HEK293T (cell line): Measurements from ENCODE around the gene TPH1.

ENCODE experiments used
- CTCF ChIA-PET: fragments of 350-600 bp; formaldehyde crosslinking; extraction: SDS; loops from one replicate; lab custom pipeline; 2021; ENCODE audit warnings: antibody characterized with exemption, inconsistent platforms; lab: Yijun Ruan, JAX
- POLR2A ChIA-PET: fragments of 350-600 bp; formaldehyde crosslinking; extraction: SDS; loops from one replicate; lab custom pipeline; 2020; ENCODE audit warnings: antibody characterized with exemption, inconsistent platforms; lab: Yijun Ruan, JAX
- DNase-seq: peaks from one replicate; pipeline ENCODE4 v3.0.0; 2012; ENCODE audit warnings: mixed read lengths; ENCODE audit errors: extremely low spot score
- ARNT ChIP-seq: fragments of 450-650 bp; IDR thresholded peaks from 2 replicates; pipeline ENCODE4 v1.6.1; 2017; ENCODE audit warnings: mild to moderate bottlenecking
- BHLHE40 ChIP-seq: fragments of 450-650 bp; IDR thresholded peaks from 2 replicates; pipeline ENCODE4 v1.6.1; 2016; ENCODE audit warnings: mild to moderate bottlenecking, moderate library complexity, borderline replicate concordance
- CTBP1 ChIP-seq: fragments of 450-650 bp; IDR thresholded peaks from 2 replicates; pipeline ENCODE4 v1.6.1; 2016; ENCODE audit warnings: borderline replicate concordance
- ELF4 ChIP-seq: fragments of 450-650 bp; IDR thresholded peaks from 2 replicates; pipeline ENCODE4 v1.6.1; 2017; ENCODE audit warnings: antibody characterized with exemption
- FOXA1 ChIP-seq: fragments of 450-650 bp; IDR thresholded peaks from 2 replicates; pipeline ENCODE4 v1.6.1; 2016; ENCODE audit warnings: mild to moderate bottlenecking
- FOXK2 ChIP-seq: fragments of 450-650 bp; IDR thresholded peaks from 2 replicates; pipeline ENCODE4 v1.6.1; 2016; ENCODE audit warnings: mild to moderate bottlenecking
- FOXM1 ChIP-seq: fragments of 450-650 bp; IDR thresholded peaks from 2 replicates; pipeline ENCODE4 v1.6.1; 2017; ENCODE audit warnings: mild to moderate bottlenecking, borderline replicate concordance
- HDGF ChIP-seq: fragments of 450-650 bp; IDR thresholded peaks from 2 replicates; pipeline ENCODE4 v1.6.1; 2017; ENCODE audit warnings: antibody characterized with exemption, borderline replicate concordance
- L3MBTL2 ChIP-seq: fragments of 450-650 bp; conservative IDR thresholded peaks from 2 replicates; pipeline ENCODE4 v1.6.1; 2016; ENCODE audit warnings: mild to moderate bottlenecking
- LEF1 ChIP-seq: fragments of 450-650 bp; IDR thresholded peaks from 2 replicates; pipeline ENCODE4 v1.6.1; 2017; ENCODE audit warnings: mild to moderate bottlenecking, borderline replicate concordance
- NFRKB ChIP-seq: fragments of 450-650 bp; IDR thresholded peaks from 2 replicates; pipeline ENCODE4 v1.6.1; 2016; ENCODE audit warnings: mild to moderate bottlenecking, moderate library complexity
- SP1 ChIP-seq: fragments of 450-650 bp; IDR thresholded peaks from 2 replicates; pipeline ENCODE4 v1.6.1; 2017
- SUZ12 ChIP-seq: fragments of 450-650 bp; IDR thresholded peaks from 2 replicates; pipeline ENCODE4 v1.6.1; 2016; ENCODE audit warnings: mild to moderate bottlenecking
- TARDBP ChIP-seq: fragments of 450-650 bp; IDR thresholded peaks from 2 replicates; pipeline ENCODE4 v1.6.1; 2016
- ZNF384 ChIP-seq: fragments of 450-650 bp; IDR thresholded peaks from 2 replicates; pipeline ENCODE4 v1.6.1; 2016
- TF ChIP-seq, protein P1 (sequence below): fragments of 450-650 bp; IDR thresholded peaks from 2 replicates; pipeline ENCODE4 v1.6.1; 2016

Gene TPH1

DNA sequence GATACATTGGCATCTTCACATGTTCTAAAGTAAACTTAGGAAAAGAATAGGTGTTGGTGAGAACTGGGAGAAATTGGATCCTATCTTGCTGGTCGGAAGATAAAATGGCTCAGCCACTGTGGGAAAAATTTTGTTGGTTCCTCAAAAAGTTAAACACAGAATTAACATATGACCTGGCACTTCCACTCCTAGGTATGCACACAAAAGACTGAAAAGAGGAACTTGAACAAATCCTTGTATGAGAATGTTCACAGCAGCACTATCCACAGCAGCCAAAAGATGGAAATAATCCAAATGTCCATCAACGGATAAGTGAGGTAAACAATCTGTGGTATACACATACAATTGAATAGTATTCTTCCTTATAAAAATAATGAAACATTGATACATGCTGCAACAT lies 4.8 kb upstream of the TPH1 start:
- CTCF ChIA-PET = no interaction called here
- no peak for TF ChIP-seq SP1
- TF ChIP-seq TARDBP = no peak
- no peak for TF ChIP-seq BHLHE40
- TF ChIP-seq CTBP1 = no peak
- no peak for TF ChIP-seq ARNT
- no peak for TF ChIP-seq ELF4
- POLR2A ChIA-PET = no interaction called here
- DNase-seq = no peak

DNA sequence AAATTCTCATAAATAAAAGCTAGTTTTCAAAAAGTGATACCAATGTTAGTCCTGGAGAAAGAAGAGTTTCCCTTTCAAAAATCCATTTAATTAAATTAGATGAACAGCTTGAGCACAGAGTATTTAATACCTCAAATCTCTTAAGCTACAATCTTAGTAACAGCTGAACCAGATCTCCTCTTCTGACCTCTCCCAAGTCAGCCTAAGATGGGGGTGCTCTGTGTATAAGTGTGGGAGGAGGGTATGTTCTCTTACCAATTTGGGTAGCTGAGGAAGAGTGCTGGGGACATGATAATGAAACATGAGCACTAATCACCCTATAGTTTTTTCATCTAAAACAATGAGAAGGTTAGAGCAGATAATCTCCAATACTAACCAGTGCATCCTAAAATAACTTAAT lies 9.6 kb downstream of the TPH1 start:
- TF ChIP-seq ELF4 (no peak), BHLHE40 (no peak), ARNT (no peak), SP1 (no peak), FOXA1 (no peak), SUZ12 (no peak), FOXM1 (no peak), ZNF384 (no peak), NFRKB (no peak), CTBP1 (no peak), L3MBTL2 (no peak), LEF1 (no peak), TARDBP (no peak), FOXK2 (no peak), HDGF (no peak)
- TF ChIP-seq, protein P1, sequence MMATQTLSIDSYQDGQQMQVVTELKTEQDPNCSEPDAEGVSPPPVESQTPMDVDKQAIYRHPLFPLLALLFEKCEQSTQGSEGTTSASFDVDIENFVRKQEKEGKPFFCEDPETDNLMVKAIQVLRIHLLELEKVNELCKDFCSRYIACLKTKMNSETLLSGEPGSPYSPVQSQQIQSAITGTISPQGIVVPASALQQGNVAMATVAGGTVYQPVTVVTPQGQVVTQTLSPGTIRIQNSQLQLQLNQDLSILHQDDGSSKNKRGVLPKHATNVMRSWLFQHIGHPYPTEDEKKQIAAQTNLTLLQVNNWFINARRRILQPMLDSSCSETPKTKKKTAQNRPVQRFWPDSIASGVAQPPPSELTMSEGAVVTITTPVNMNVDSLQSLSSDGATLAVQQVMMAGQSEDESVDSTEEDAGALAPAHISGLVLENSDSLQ = no peak
- ChIA-PET POLR2A (no interaction called here), CTCF (no interaction called here)
- no peak for DNase-seq

DNA sequence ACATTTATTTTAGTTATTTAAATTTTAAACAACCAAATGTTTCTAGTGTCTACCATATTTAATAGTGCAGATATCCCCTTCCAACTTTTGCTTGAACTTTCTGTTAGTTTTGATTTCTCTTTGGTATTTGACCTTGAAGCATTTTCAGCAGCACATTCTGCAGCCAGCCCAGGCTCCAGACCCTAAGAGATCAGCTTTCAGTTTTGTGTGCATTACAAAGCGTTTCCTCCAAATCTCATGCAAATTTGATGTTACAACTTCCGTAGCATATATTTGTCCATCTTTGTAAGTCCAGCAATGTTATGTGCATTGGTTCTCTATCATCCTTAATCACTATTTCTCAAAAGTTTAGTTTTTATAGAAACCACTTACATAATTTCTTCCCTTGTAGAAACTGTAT lies 18.6 kb downstream of the TPH1 start:
- ChIA-PET POLR2A (no interaction called here), CTCF (no interaction called here)

DNA sequence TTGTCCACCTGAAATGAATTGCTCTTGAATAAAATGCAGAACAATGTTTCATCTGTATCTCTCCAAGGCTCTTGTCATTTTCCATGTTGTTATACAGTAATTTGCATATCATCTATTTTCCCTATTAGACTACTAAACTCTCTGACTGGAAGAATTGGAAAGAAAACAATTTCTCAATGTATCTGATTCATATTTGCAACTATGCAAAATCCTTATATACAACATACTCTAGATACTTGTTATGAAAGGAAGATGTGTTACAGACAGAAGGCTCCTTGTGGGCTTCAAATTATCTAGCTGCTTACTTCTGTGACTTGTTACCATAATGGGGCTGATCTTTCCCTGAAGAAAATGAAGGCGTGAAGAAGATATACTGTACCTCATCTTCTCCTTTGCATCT lies 23.6 kb downstream of the TPH1 start:
- no peak for DNase-seq
- ChIA-PET POLR2A (no interaction called here), CTCF (no interaction called here)
- TF ChIP-seq HDGF = no peak
- TF ChIP-seq LEF1 = no peak
- TF ChIP-seq L3MBTL2 = no peak
- TF ChIP-seq, protein P1 = no peak
- TF ChIP-seq NFRKB = no peak
- TF ChIP-seq ARNT = no peak
- no peak for TF ChIP-seq FOXK2
- no peak for TF ChIP-seq CTBP1
- TF ChIP-seq FOXM1 = no peak
- TF ChIP-seq TARDBP = no peak
- TF ChIP-seq SUZ12 = no peak
- TF ChIP-seq ZNF384 = no peak
- no peak for TF ChIP-seq ELF4
- TF ChIP-seq SP1 = no peak
- no peak for TF ChIP-seq FOXA1

More for the DNA sequence above, 18.6 kb downstream of the TPH1 start:
- TF ChIP-seq NFRKB (no peak), TARDBP (no peak), SUZ12 (no peak), ZNF384 (no peak), ELF4 (no peak), CTBP1 (no peak), BHLHE40 (no peak), HDGF (no peak), FOXA1 (no peak), SP1 (no peak), L3MBTL2 (no peak)
- TF ChIP-seq, protein P1 = no peak
- no peak for DNase-seq

DNA sequence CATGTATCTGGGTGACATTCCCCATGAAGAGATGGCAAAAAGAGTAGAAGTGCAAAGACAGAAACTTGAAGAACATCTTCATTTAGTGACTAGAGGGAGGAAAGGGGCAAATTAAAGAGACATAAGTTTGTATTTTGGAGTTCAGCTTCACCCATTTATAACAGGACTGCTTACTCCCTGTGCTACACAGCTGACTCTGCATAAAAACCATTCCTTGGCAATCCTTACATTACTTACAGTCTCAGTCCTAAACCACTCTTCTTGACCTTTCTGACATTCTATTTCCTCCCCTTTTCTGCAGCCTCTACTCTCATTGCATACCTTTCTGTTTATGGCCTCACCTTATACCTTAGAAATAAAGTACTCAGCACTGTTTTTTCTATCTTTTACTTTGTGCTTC lies 26.4 kb downstream of the TPH1 start:
- no peak for TF ChIP-seq SUZ12
- no peak for TF ChIP-seq ZNF384
- TF ChIP-seq SP1 = no peak
- TF ChIP-seq ARNT = no peak
- no peak for TF ChIP-seq BHLHE40
- ChIA-PET POLR2A (no interaction called here), CTCF (no interaction called here)
- no peak for DNase-seq

DNA sequence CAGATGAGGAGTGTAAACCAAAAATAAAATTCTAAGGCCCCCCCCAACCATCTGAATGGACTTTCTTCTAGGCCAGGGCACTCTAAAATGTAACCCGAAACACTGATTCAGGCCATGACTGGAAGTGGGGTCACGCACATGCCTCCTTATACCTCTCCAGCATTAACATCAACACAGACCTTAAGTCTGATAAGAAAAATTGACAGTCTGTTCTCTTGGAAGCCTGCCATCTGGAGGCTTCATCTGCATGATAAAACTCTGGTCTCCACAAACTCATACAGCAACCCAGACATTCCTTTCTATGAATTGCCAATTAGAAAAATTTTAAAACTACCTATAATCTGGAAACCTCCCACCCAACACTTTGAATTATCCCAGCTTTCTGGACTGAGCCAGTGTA lies 29.3 kb downstream of the TPH1 start:
- TF ChIP-seq CTBP1 (no peak), ELF4 (no peak)
- DNase-seq = no peak
- CTCF ChIA-PET = no interaction called here
- POLR2A ChIA-PET = interaction anchor here (1.1 kb wide), 1 partner anchor 89 kb away, joined by 3 read pairs; the partner anchor contains the start of gene SAAL1

DNA sequence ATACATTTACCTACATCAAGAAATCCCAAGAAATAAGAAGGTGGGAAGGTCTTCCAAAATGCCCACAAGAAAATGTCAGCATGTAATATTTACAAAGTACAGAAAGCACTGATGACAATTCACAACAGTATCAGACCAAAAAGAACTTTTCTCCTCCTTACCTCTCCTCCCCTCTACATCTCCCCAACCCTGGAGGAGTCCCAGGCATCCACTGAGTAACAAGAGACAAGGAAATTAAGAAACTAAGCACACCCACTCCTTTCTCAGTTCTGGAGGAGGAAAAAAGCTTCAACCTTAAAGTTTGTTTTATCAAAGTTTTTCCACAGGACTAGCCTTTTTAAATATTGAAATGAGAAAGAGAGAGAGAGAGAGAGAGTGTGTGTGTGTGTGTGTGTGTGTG lies 31.2 kb downstream of the TPH1 start:
- TF ChIP-seq SP1 = no peak
- no peak for TF ChIP-seq SUZ12
- TF ChIP-seq, protein P1 = no peak
- TF ChIP-seq HDGF = no peak
- TF ChIP-seq CTBP1 = no peak
- no peak for TF ChIP-seq ELF4
- no peak for TF ChIP-seq ZNF384
- no peak for TF ChIP-seq BHLHE40
- TF ChIP-seq NFRKB = no peak
- TF ChIP-seq FOXM1 = no peak
- TF ChIP-seq TARDBP = no peak
- TF ChIP-seq LEF1 = no peak
- TF ChIP-seq ARNT = no peak
- TF ChIP-seq FOXA1 = no peak
- TF ChIP-seq L3MBTL2 = no peak
- TF ChIP-seq FOXK2 = no peak
- ChIA-PET POLR2A (no interaction called here), CTCF (no interaction called here)
- DNase-seq = no peak
